Activated CD4-positive, alpha-beta memory T cell treated with anti-CD3 and anti-CD28 coated beads, Interleukin-2, amount 10 ng/mL, durations not matched to agents 7 days and 5 days (primary cell): ENCODE measurements around the gene SHC4. TPM values are rescaled to one million over a fixed set of nuclear protein-coding genes. Genes with fewer than 3 reads are reported as not detected.

Source experiments
- CTCF ChIA-PET: fragments of 350-600 bp; sonication (Branson Sonifier 250); formaldehyde crosslinking; loops from one replicate; lab custom pipeline; 2021; ENCODE audit warnings: antibody characterized with exemption, inconsistent platforms; lab: Charles Lee
- POLR2A ChIA-PET: fragments of 350-600 bp; sonication (Branson Sonifier 250); formaldehyde crosslinking; loops from one replicate; lab custom pipeline; 2021; ENCODE audit warnings: antibody characterized with exemption; lab: Charles Lee
- DNase-seq: peaks from one replicate; pipeline ENCODE4 v3.0.0-alpha.2; 2020
- H3K27ac Mint-ChIP-seq: one replicate; pipeline ENCODE4 v1.8.0; 2021; ENCODE audit warnings: mild to moderate bottlenecking, mixed read lengths
- H3K27me3 Mint-ChIP-seq: one replicate; pipeline ENCODE4 v1.8.0; 2021; ENCODE audit warnings: mixed read lengths
- H3K36me3 Mint-ChIP-seq: one replicate; pipeline ENCODE4 v1.8.0; 2021; ENCODE audit warnings: low read depth, mixed read lengths
- H3K4me1 Mint-ChIP-seq: one replicate; pipeline ENCODE4 v1.8.0; 2021; ENCODE audit warnings: mixed read lengths
- H3K4me3 Mint-ChIP-seq: one replicate; pipeline ENCODE4 v1.8.0; 2021; ENCODE audit warnings: mild to moderate bottlenecking, mixed read lengths
- H3K9me3 Mint-ChIP-seq: one replicate; pipeline ENCODE4 v1.8.0; 2021; ENCODE audit warnings: mixed read lengths
- total RNA-seq, 2 experiments: library from RNA; stranded (reverse); gene quantifications; one replicate each; pipeline ENCODE4 v1.2.3, GENCODE V29; 2021

The SHC4 gene
- total RNA-seq, 2 experiments from 2014 or later: 1.9 to 2.8 TPM

GRCh38 chr15:48965972-48966371 is 2.3 kb upstream of the SHC4 start:
- H3K4me1 Mint-ChIP-seq: peaks cover 56% of the 10 kb centered on the region

GRCh38 chr15:48964898-48965297 is 1.2 kb upstream of the SHC4 start:
- Mint-ChIP-seq H3K36me3 (peaks cover 2% of the 10 kb centered on the region), H3K27me3 (peaks cover 30% of the 10 kb centered on the region), H3K27ac (peak overlapping the region; percentile 58), H3K4me3 (peak overlapping the region; percentile 38), H3K4me1 (peaks cover 51% of the 10 kb centered on the region), H3K9me3 (peaks cover 5% of the 10 kb centered on the region)
- ChIA-PET POLR2A (interaction anchor here (0.7 to 6.8 kb wide), 10 partner anchors 8 to 205 kb away, joined by 3 to 55 read pairs (median 6); partner anchors contain the start of genes CEP152, EID1, GALK2 and SECISBP2L), CTCF (interaction anchor here (1.2 to 6.4 kb wide), 6 partner anchors 11 to 106 kb away, joined by 3 to 113 read pairs (median 8); partner anchors contain the start of gene EID1)
- no peak for DNase-seq

More at GRCh38 chr15:48965972-48966371, 2.3 kb upstream of the SHC4 start:
- ChIA-PET CTCF (interaction anchor here (0.8 to 6.4 kb wide), 8 partner anchors 10 to 160 kb away, joined by 3 to 113 read pairs (median 5); no protein-coding TSS in a partner anchor), POLR2A (interaction anchor here (1.1 to 6.8 kb wide), 7 partner anchors 9 to 190 kb away, joined by 3 to 55 read pairs (median 8); partner anchors contain the start of genes CEP152, COPS2, EID1 and SECISBP2L)
- no peak overlapping the region for H3K4me3 Mint-ChIP-seq
- peaks cover 25% of the 10 kb centered on the region for H3K27me3 Mint-ChIP-seq
- H3K9me3 Mint-ChIP-seq: peaks cover 5% of the 10 kb centered on the region
- H3K36me3 Mint-ChIP-seq: peaks cover 2% of the 10 kb centered on the region
- peak; percentile 43 for DNase-seq
- peak overlapping the region; percentile 66 for H3K27ac Mint-ChIP-seq

GRCh38 chr15:48962662-48963523 is 826 bp downstream of the SHC4 start:
- CTCF ChIA-PET: interaction anchor here (0.7 to 6.4 kb wide), 6 partner anchors 13 to 183 kb away, joined by 3 to 113 read pairs (median 8); partner anchors contain the start of gene EID1
- DNase-seq: no peak
- Mint-ChIP-seq H3K27ac (no peak overlapping the region), H3K36me3 (peaks cover 2% of the 10 kb centered on the region), H3K27me3 (peaks cover 35% of the 10 kb centered on the region), H3K4me3 (peak overlapping the region; percentile 67), H3K9me3 (no peaks in the 10 kb centered on the region), H3K4me1 (peaks cover 51% of the 10 kb centered on the region)
- POLR2A ChIA-PET: interaction anchor here (1.4 to 6.8 kb wide), 3 partner anchors 10 to 101 kb away, joined by 4 to 55 read pairs (median 7); partner anchors contain the start of gene EID1

GRCh38 chr15:48955967-48956366 is 7.8 kb downstream of the SHC4 start:
- Mint-ChIP-seq H3K4me1 (no peaks in the 10 kb centered on the region), H3K27me3 (peaks cover 29% of the 10 kb centered on the region), H3K27ac (no peak overlapping the region), H3K4me3 (no peak overlapping the region), H3K9me3 (no peaks in the 10 kb centered on the region), H3K36me3 (no peaks in the 10 kb centered on the region)
- POLR2A ChIA-PET: no interaction called here
- no peak for DNase-seq
- CTCF ChIA-PET: no interaction called here

GRCh38 chr15:48955370-48955769 is 8.3 kb downstream of the SHC4 start:
- H3K4me1 Mint-ChIP-seq: no peaks in the 10 kb centered on the region
- H3K36me3 Mint-ChIP-seq: no peaks in the 10 kb centered on the region
- DNase-seq: no peak
- ChIA-PET POLR2A (no interaction called here), CTCF (interaction anchor here (1.1 kb wide), 1 partner anchor 77 kb away, joined by 3 read pairs; the partner anchor contains the start of gene EID1)
- no peak overlapping the region for H3K27ac Mint-ChIP-seq
- peaks cover 28% of the 10 kb centered on the region for H3K27me3 Mint-ChIP-seq
- H3K4me3 Mint-ChIP-seq: no peak overlapping the region
- H3K9me3 Mint-ChIP-seq: no peaks in the 10 kb centered on the region

GRCh38 chr15:48954538-48954937 is 9.2 kb downstream of the SHC4 start:
- Mint-ChIP-seq H3K4me3 (no peak overlapping the region), H3K27me3 (peaks cover 21% of the 10 kb centered on the region), H3K4me1 (no peaks in the 10 kb centered on the region), H3K36me3 (no peaks in the 10 kb centered on the region), H3K27ac (no peak overlapping the region), H3K9me3 (no peaks in the 10 kb centered on the region)
- POLR2A ChIA-PET: no interaction called here
- no peak for DNase-seq
- CTCF ChIA-PET: interaction anchor here (1.1 to 1.2 kb wide), 2 partner anchors 10 to 76 kb away, joined by 3 read pairs; partner anchors contain the start of genes EID1 and SHC4

GRCh38 chr15:48946840-48947187 is 16.9 kb downstream of the SHC4 start:
- Mint-ChIP-seq H3K27me3 (peaks cover 11% of the 10 kb centered on the region), H3K9me3 (no peaks in the 10 kb centered on the region), H3K4me3 (no peak overlapping the region), H3K27ac (no peak overlapping the region), H3K36me3 (no peaks in the 10 kb centered on the region), H3K4me1 (peaks cover 17% of the 10 kb centered on the region)
- ChIA-PET POLR2A (no interaction called here), CTCF (interaction anchor here (1.8 kb wide), 1 partner anchor 29 kb away, joined by 6 read pairs; no protein-coding TSS in a partner anchor)
- no peak for DNase-seq

- Mint-ChIP-seq H3K9me3 (no peaks in the 10 kb centered on the region), H3K27me3 (peaks cover 7% of the 10 kb centered on the region), H3K4me3 (no peak overlapping the region), H3K27ac (no peak overlapping the region), H3K4me1 (peaks cover 21% of the 10 kb centered on the region), H3K36me3 (peaks cover 1% of the 10 kb centered on the region)
- ChIA-PET POLR2A (interaction anchor here (1.1 to 1.8 kb wide), 2 partner anchors 21 to 69 kb away, joined by 3 to 4 read pairs; partner anchors contain the start of gene EID1), CTCF (interaction anchor here (1.4 to 3.1 kb wide), 2 partner anchors 20 to 30 kb away, joined by 6 to 18 read pairs; no protein-coding TSS in a partner anchor)
- DNase-seq: no peak
Observed at GRCh38 chr15:48946074-48946839, 17.5 kb downstream of the SHC4 start.

GRCh38 chr15:48945386-48945785 is 18.3 kb downstream of the SHC4 start:
- POLR2A ChIA-PET: interaction anchor here (1.1 to 1.8 kb wide), 2 partner anchors 20 to 68 kb away, joined by 3 to 4 read pairs; partner anchors contain the start of gene EID1

GRCh38 chr15:48941904-48942303 is 21.8 kb downstream of the SHC4 start:
- CTCF ChIA-PET: interaction anchor here (0.8 to 3.7 kb wide), 2 partner anchors 34 to 64 kb away, joined by 4 to 17 read pairs; partner anchors contain the start of gene EID1

More at GRCh38 chr15:48945386-48945785, 18.3 kb downstream of the SHC4 start:
- Mint-ChIP-seq H3K36me3 (peaks cover 4% of the 10 kb centered on the region), H3K4me3 (no peak overlapping the region), H3K9me3 (no peaks in the 10 kb centered on the region), H3K4me1 (peaks cover 30% of the 10 kb centered on the region), H3K27me3 (peaks cover 6% of the 10 kb centered on the region), H3K27ac (no peak overlapping the region)
- DNase-seq: no peak
- CTCF ChIA-PET: interaction anchor here (1.4 to 3.1 kb wide), 2 partner anchors 21 to 30 kb away, joined by 6 to 18 read pairs; no protein-coding TSS in a partner anchor

GRCh38 chr15:48940508-48940907 is 23.2 kb downstream of the SHC4 start:
- H3K9me3 Mint-ChIP-seq: no peaks in the 10 kb centered on the region
- DNase-seq: peak; percentile 53
- POLR2A ChIA-PET: interaction anchor here (0.9 to 1.4 kb wide), 6 partner anchors 13 to 63 kb away, joined by 3 to 5 read pairs (median 4); partner anchors contain the start of genes EID1 and SHC4
- H3K4me1 Mint-ChIP-seq: peaks cover 29% of the 10 kb centered on the region
- H3K27ac Mint-ChIP-seq: peak overlapping the region; percentile 63
- H3K4me3 Mint-ChIP-seq: peak overlapping the region; percentile 11
- CTCF ChIA-PET: interaction anchor here (1.4 to 3.7 kb wide), 3 partner anchors 15 to 63 kb away, joined by 3 to 17 read pairs (median 4); partner anchors contain the start of gene EID1
- peaks cover 7% of the 10 kb centered on the region for H3K36me3 Mint-ChIP-seq
- H3K27me3 Mint-ChIP-seq: peaks cover 10% of the 10 kb centered on the region

More at GRCh38 chr15:48941904-48942303, 21.8 kb downstream of the SHC4 start:
- Mint-ChIP-seq H3K27me3 (peaks cover 6% of the 10 kb centered on the region), H3K4me1 (peaks cover 40% of the 10 kb centered on the region), H3K36me3 (peaks cover 7% of the 10 kb centered on the region), H3K9me3 (no peaks in the 10 kb centered on the region), H3K4me3 (no peak overlapping the region), H3K27ac (no peak overlapping the region)
- POLR2A ChIA-PET: interaction anchor here (1.1 kb wide), 1 partner anchor 23 kb away, joined by 3 read pairs; no protein-coding TSS in a partner anchor
- no peak for DNase-seq
